LNCaP clone FGC (cell line): ENCODE measurements around the gene EDIL3.
A peak's percentile ranks its signal among the peaks of the same experiment; 100 is the strongest.

Source experiments
- DNase-seq: peaks from one replicate; pipeline ENCODE4 v3.0.0-alpha.2; 2011; ENCODE audit warnings: low read depth
- H3K4me3 ChIP-seq: 2 replicates; pipeline ENCODE4 v1.5.1; 2011; ENCODE audit warnings: mild to moderate bottlenecking, low read depth, low read length, control low read depth
- TF ChIP-seq, protein P1 (sequence below): IDR thresholded peaks from 2 replicates; pipeline ENCODE4 v1.5.1; 2012; ENCODE audit warnings: mild to moderate bottlenecking; ENCODE audit not compliant: control insufficient read depth, insufficient read depth; ENCODE audit errors: extremely low read depth

Gene EDIL3

GRCh38 chr5:84088996-84089395 lies 295.7 kb downstream of the EDIL3 start:
- DNase-seq = peak; percentile 7
- H3K4me3 ChIP-seq = no peak overlapping the region

DNA sequence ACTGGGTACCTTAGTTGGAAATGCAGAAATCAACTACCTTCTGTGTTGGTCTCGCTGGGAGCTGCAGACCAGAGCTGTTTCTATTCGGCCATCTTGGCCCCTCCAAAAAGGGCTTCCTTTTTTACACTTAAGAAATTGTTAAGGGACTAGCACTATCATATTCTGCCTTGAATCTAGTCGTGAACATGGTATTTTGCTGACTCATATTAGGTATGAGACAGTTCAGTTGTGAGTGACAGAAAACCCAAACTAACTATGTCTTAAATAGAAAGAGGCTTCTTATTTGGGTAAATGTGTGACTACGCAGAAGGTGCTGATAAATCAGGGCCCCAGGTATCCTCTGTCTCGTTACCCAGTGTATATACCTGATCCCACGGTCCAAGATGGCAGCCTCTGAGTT lies 298.2 kb downstream of the EDIL3 start:
- no peak for DNase-seq
- TF ChIP-seq, protein P1, sequence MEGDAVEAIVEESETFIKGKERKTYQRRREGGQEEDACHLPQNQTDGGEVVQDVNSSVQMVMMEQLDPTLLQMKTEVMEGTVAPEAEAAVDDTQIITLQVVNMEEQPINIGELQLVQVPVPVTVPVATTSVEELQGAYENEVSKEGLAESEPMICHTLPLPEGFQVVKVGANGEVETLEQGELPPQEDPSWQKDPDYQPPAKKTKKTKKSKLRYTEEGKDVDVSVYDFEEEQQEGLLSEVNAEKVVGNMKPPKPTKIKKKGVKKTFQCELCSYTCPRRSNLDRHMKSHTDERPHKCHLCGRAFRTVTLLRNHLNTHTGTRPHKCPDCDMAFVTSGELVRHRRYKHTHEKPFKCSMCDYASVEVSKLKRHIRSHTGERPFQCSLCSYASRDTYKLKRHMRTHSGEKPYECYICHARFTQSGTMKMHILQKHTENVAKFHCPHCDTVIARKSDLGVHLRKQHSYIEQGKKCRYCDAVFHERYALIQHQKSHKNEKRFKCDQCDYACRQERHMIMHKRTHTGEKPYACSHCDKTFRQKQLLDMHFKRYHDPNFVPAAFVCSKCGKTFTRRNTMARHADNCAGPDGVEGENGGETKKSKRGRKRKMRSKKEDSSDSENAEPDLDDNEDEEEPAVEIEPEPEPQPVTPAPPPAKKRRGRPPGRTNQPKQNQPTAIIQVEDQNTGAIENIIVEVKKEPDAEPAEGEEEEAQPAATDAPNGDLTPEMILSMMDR = no peak

More at GRCh38 chr5:84088996-84089395, 295.7 kb downstream of the EDIL3 start:
- TF ChIP-seq, protein P1 = peak; percentile 58

DNA sequence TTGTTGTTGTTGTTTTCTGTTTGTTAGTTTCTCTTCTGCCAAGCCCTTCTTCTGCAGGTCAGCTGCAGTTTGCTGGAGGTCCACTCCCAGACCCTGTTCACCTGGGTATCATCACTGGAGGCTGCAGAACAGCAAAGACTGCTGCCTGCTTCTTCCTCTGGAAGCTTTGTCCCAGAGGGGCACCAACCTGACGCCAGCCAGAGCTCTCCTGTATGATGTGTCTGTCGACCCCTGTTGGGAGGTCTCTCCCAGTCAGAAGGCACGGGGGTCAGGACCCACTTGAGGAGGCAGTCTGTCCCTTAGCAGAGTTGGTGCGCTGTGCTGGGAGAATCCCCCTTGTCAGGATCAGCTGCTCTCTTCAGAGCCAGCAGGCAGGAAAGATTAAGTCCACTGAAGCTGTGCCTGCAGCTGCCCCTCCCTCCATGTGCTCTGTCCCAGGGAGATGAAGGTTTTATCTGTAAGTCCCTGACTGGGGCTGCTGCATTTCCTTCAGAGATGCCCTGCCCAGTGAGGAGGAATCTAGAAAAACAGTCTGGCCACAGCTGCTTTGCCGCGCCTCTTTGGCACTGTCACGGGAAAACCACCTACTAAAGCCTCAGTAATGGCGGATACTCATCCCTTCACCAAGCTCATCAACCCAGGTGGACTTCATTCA lies 299.2 kb downstream of the EDIL3 start:
- no peak overlapping the region for H3K4me3 ChIP-seq
- no peak for DNase-seq
- TF ChIP-seq, protein P1 = no peak

More for the DNA sequence above, 298.2 kb downstream of the EDIL3 start:
- H3K4me3 ChIP-seq = no peak overlapping the region

DNA sequence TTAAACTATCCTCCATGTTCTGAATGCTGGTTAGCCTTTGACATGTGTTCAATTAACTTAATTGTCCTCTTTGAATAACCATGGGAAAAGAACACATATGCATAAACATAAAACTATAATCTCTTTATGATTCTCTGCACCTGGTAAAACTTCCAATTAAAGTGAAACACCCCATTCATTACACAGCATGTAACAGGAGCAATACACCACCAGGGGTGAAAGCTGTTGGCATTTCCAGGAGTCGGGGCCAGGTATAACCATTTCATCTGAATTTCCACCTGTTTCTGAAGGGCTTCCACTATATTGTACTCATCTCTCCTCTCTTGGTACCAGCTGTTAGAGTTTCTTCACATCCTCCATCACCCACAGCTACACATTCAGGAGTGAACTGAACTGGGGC lies 303.8 kb downstream of the EDIL3 start:
- no peak for DNase-seq
- TF ChIP-seq, protein P1 = no peak
- H3K4me3 ChIP-seq = no peak overlapping the region

- TF ChIP-seq, protein P1 = no peak
- H3K4me3 ChIP-seq = no peak overlapping the region
- DNase-seq = no peak
Measured at GRCh38 chr5:84072339-84072738, 312.3 kb downstream of the EDIL3 start.

DNA sequence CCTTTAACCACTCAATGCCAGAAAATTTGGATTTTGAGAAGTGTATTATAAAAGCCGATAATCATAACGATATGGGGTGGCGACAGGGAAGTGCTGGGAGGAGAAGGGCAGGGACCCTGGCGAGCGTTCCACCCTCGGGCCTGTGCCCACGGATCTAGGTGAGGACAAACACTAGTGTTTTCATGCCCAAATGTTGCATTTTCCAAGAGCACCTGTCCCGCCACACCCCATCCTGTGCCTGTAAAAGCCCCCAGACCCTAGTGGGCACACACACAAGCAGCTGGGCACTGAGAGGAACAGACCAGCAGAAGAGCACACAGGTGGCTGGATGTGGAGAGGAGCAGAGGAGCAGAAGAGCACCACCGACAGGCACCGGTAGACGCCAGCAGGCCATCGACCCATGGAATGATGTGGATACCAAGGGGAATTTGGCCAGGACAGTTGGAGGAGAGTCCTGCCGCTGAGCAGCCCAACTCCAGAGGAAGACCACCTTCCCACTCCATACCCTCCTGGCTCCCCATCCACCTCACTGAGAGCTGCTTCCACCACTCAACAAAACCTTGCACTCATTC lies 315.0 kb downstream of the EDIL3 start:
- DNase-seq = no peak
- no peak overlapping the region for H3K4me3 ChIP-seq
- TF ChIP-seq, protein P1 = no peak

- DNase-seq = no peak
- TF ChIP-seq, protein P1 = no peak
- no peak overlapping the region for H3K4me3 ChIP-seq
Measured at GRCh38 chr5:84063041-84063440, 321.6 kb downstream of the EDIL3 start.
